IPS-15b (cell line): ENCODE data around the gene SFTPB.

Experiments used
- H3K27me3 ChIP-seq: one replicate; pipeline ENCODE4 v1.6.1; 2013; ENCODE audit warnings: low read length; ENCODE audit not compliant: control insufficient read depth, insufficient read depth
- H3K36me3 ChIP-seq: one replicate; pipeline ENCODE4 v1.6.1; 2013; ENCODE audit warnings: low read length; ENCODE audit not compliant: control insufficient read depth, insufficient read depth
- H3K4me1 ChIP-seq: one replicate; pipeline ENCODE4 v1.6.1; 2013; ENCODE audit warnings: mild to moderate bottlenecking, low read length; ENCODE audit not compliant: control insufficient read depth, insufficient read depth
- H3K4me3 ChIP-seq: one replicate; pipeline ENCODE4 v1.5.1; 2013; ENCODE audit warnings: low read depth, low read length
- H3K9ac ChIP-seq: one replicate; pipeline ENCODE4 v1.6.1; 2013; ENCODE audit warnings: low read depth, mild to moderate bottlenecking, low read length
- H3K9me3 ChIP-seq: one replicate; pipeline ENCODE4 v1.6.1; 2013; ENCODE audit warnings: mild to moderate bottlenecking, low read length; ENCODE audit not compliant: control insufficient read depth, insufficient read depth

SFTPB gene

GRCh38 chr2:85682378-85682777 is 14.4 kb upstream of the SFTPB start:
- no peak overlapping the region for H3K9ac ChIP-seq
- H3K4me3 ChIP-seq: no peak overlapping the region
- H3K27me3 ChIP-seq: no peaks in the 10 kb centered on the region
- H3K36me3 ChIP-seq: no peaks in the 10 kb centered on the region
- H3K4me1 ChIP-seq: no peaks in the 10 kb centered on the region
- no peaks in the 10 kb centered on the region for H3K9me3 ChIP-seq

GRCh38 chr2:85681776-85682175 is 13.8 kb upstream of the SFTPB start:
- Histone ChIP-seq H3K27me3 (no peaks in the 10 kb centered on the region), H3K4me1 (no peaks in the 10 kb centered on the region), H3K9ac (no peak overlapping the region), H3K9me3 (no peaks in the 10 kb centered on the region), H3K36me3 (no peaks in the 10 kb centered on the region), H3K4me3 (no peak overlapping the region)

GRCh38 chr2:85681372-85681763 is 13.4 kb upstream of the SFTPB start:
- no peak overlapping the region for H3K9ac ChIP-seq
- no peaks in the 10 kb centered on the region for H3K27me3 ChIP-seq
- H3K9me3 ChIP-seq: no peaks in the 10 kb centered on the region
- no peaks in the 10 kb centered on the region for H3K36me3 ChIP-seq
- H3K4me1 ChIP-seq: no peaks in the 10 kb centered on the region
- no peak overlapping the region for H3K4me3 ChIP-seq

GRCh38 chr2:85680707-85681371 is 12.8 kb upstream of the SFTPB start:
- Histone ChIP-seq H3K4me3 (no peak overlapping the region), H3K27me3 (no peaks in the 10 kb centered on the region), H3K9ac (no peak overlapping the region)

GRCh38 chr2:85678794-85679672 is 11.0 kb upstream of the SFTPB start:
- no peaks in the 10 kb centered on the region for H3K4me1 ChIP-seq
- peak overlapping the region; percentile 26 for H3K4me3 ChIP-seq
- H3K9ac ChIP-seq: no peak overlapping the region
- no peaks in the 10 kb centered on the region for H3K36me3 ChIP-seq
- no peaks in the 10 kb centered on the region for H3K27me3 ChIP-seq
- no peaks in the 10 kb centered on the region for H3K9me3 ChIP-seq

More at GRCh38 chr2:85680707-85681371, 12.8 kb upstream of the SFTPB start:
- no peaks in the 10 kb centered on the region for H3K36me3 ChIP-seq
- no peaks in the 10 kb centered on the region for H3K9me3 ChIP-seq
- no peaks in the 10 kb centered on the region for H3K4me1 ChIP-seq

- Histone ChIP-seq H3K36me3 (no peaks in the 10 kb centered on the region), H3K9ac (no peak overlapping the region), H3K9me3 (no peaks in the 10 kb centered on the region), H3K4me1 (no peaks in the 10 kb centered on the region), H3K27me3 (no peaks in the 10 kb centered on the region), H3K4me3 (no peak overlapping the region)
These were observed 10.4 kb upstream of the SFTPB start for GRCh38 chr2:85678377-85678776.

- Histone ChIP-seq H3K4me3 (no peak overlapping the region), H3K9me3 (no peaks in the 10 kb centered on the region), H3K4me1 (peaks cover 2% of the 10 kb centered on the region), H3K27me3 (no peaks in the 10 kb centered on the region), H3K9ac (no peak overlapping the region), H3K36me3 (no peaks in the 10 kb centered on the region)
These were observed 8.0 kb upstream of the SFTPB start for GRCh38 chr2:85675866-85676548.

GRCh38 chr2:85675427-85675826 is 7.4 kb upstream of the SFTPB start:
- Histone ChIP-seq H3K4me3 (no peak overlapping the region), H3K27me3 (no peaks in the 10 kb centered on the region), H3K9me3 (no peaks in the 10 kb centered on the region), H3K36me3 (no peaks in the 10 kb centered on the region), H3K9ac (no peak overlapping the region), H3K4me1 (peaks cover 2% of the 10 kb centered on the region)

- Histone ChIP-seq H3K9ac (no peak overlapping the region), H3K4me1 (peaks cover 2% of the 10 kb centered on the region), H3K27me3 (no peaks in the 10 kb centered on the region), H3K4me3 (no peak overlapping the region), H3K36me3 (no peaks in the 10 kb centered on the region), H3K9me3 (no peaks in the 10 kb centered on the region)
These were observed 6.4 kb upstream of the SFTPB start for GRCh38 chr2:85674417-85674816.

GRCh38 chr2:85673716-85674375 is 5.8 kb upstream of the SFTPB start:
- H3K9me3 ChIP-seq: no peaks in the 10 kb centered on the region
- no peak overlapping the region for H3K4me3 ChIP-seq
- no peak overlapping the region for H3K9ac ChIP-seq
- H3K36me3 ChIP-seq: no peaks in the 10 kb centered on the region
- H3K4me1 ChIP-seq: peaks cover 2% of the 10 kb centered on the region
- H3K27me3 ChIP-seq: no peaks in the 10 kb centered on the region

GRCh38 chr2:85672456-85672855 is 4.5 kb upstream of the SFTPB start:
- no peak overlapping the region for H3K9ac ChIP-seq
- H3K4me3 ChIP-seq: no peak overlapping the region

More at GRCh38 chr2:85672456-85672855, 4.5 kb upstream of the SFTPB start:
- no peaks in the 10 kb centered on the region for H3K36me3 ChIP-seq
- H3K27me3 ChIP-seq: no peaks in the 10 kb centered on the region
- no peaks in the 10 kb centered on the region for H3K9me3 ChIP-seq
- peaks cover 2% of the 10 kb centered on the region for H3K4me1 ChIP-seq
